ENCODE measurements around the gene PFKFB4.

The PFKFB4 gene

GRCh38 chr3:48595526-48596121 lies 39.0 kb upstream of the PFKFB4 start:
- no peak for TF ChIP-seq TAF1 (IDR thresholded peaks at IDR 0.05; ENCODE audit: borderline replicate concordance, insufficient read depth, low read length)
- TF ChIP-seq POLR2AphosphoS5 (IDR thresholded peaks at IDR 0.05; ENCODE audit: low read depth, low read length), result no peak
- TF ChIP-seq SIN3A (IDR thresholded peaks at IDR 0.05; ENCODE audit: borderline replicate concordance, insufficient read depth, low read length), result no peak
- TF ChIP-seq REST (IDR thresholded peaks at IDR 0.05; ENCODE audit: insufficient read depth in 1 of 2, low read depth in 2 of 2, low read length in 2 of 2), result no peak
- no peak for TF ChIP-seq FOXP2 (optimal IDR thresholded peaks at IDR 0.05; ENCODE audit: borderline replicate concordance, extremely low read depth, extremely low read length, insufficient read depth)

GRCh38 chr3:48595075-48595525 lies 38.5 kb upstream of the PFKFB4 start, which contains the start of gene COL7A1:
Gene COL7A1 (minus strand): TSS chr3:48595329. CDS start chr3:48595159, 170 bp downstream.
- TF ChIP-seq SIN3A (IDR thresholded peaks at IDR 0.05; ENCODE audit: borderline replicate concordance, insufficient read depth, low read length) (no peak), FOXP2 (optimal IDR thresholded peaks at IDR 0.05; ENCODE audit: borderline replicate concordance, extremely low read depth, extremely low read length, insufficient read depth) (no peak), POLR2AphosphoS5 (IDR thresholded peaks at IDR 0.05; ENCODE audit: low read depth, low read length) (no peak), TAF1 (IDR thresholded peaks at IDR 0.05; ENCODE audit: borderline replicate concordance, insufficient read depth, low read length) (no peak), REST (IDR thresholded peaks at IDR 0.05; ENCODE audit: insufficient read depth in 1 of 2, low read depth in 2 of 2, low read length in 2 of 2) (no peak)

- TF ChIP-seq POLR2AphosphoS5 (IDR thresholded peaks at IDR 0.05; ENCODE audit: low read depth, low read length), result no peak
- no peak for TF ChIP-seq TAF1 (IDR thresholded peaks at IDR 0.05; ENCODE audit: borderline replicate concordance, insufficient read depth, low read length)
- TF ChIP-seq REST (IDR thresholded peaks at IDR 0.05; ENCODE audit: insufficient read depth in 1 of 2, low read depth in 2 of 2, low read length in 2 of 2), result no peak
- no peak for TF ChIP-seq SIN3A (IDR thresholded peaks at IDR 0.05; ENCODE audit: borderline replicate concordance, insufficient read depth, low read length)
- TF ChIP-seq FOXP2 (optimal IDR thresholded peaks at IDR 0.05; ENCODE audit: borderline replicate concordance, extremely low read depth, extremely low read length, insufficient read depth), result no peak
Measured at GRCh38 chr3:48594417-48595049, 37.9 kb upstream of the PFKFB4 start.

- TF ChIP-seq SIN3A (IDR thresholded peaks at IDR 0.05; ENCODE audit: borderline replicate concordance, insufficient read depth, low read length), result no peak
- TF ChIP-seq FOXP2 (optimal IDR thresholded peaks at IDR 0.05; ENCODE audit: borderline replicate concordance, extremely low read depth, extremely low read length, insufficient read depth), result no peak
- TF ChIP-seq REST (IDR thresholded peaks at IDR 0.05; ENCODE audit: insufficient read depth in 1 of 2, low read depth in 2 of 2, low read length in 2 of 2), result no peak
- no peak for TF ChIP-seq POLR2AphosphoS5 (IDR thresholded peaks at IDR 0.05; ENCODE audit: low read depth, low read length)
- TF ChIP-seq TAF1 (IDR thresholded peaks at IDR 0.05; ENCODE audit: borderline replicate concordance, insufficient read depth, low read length), result no peak
Measured at GRCh38 chr3:48593337-48593736, 36.7 kb upstream of the PFKFB4 start.
